Astrocyte of the cerebellum (primary cell): ENCODE data around the gene WDFY2.

ENCODE experiments used
- DNase-seq: peaks from one replicate; pipeline ENCODE4 v3.0.0-alpha.2; 2011; ENCODE audit warnings: low read depth
- H3K4me3 ChIP-seq: 2 replicates; pipeline ENCODE4 v1.5.1; 2011; ENCODE audit warnings: mild to moderate bottlenecking, low read depth, low read length, moderate library complexity
- CTCF ChIP-seq: IDR thresholded peaks from 2 replicates; pipeline ENCODE4 v1.5.1; 2012; ENCODE audit warnings: low read length, low read depth, moderate library complexity, mild to moderate bottlenecking; ENCODE audit errors: missing control alignments
- in situ Hi-C: cut with HindIII; loops from 2 replicates; pipeline ENCODE4 v1.10.0; 2017; ENCODE audit warnings: low sequenced_read_pairs

Gene WDFY2

GRCh38 chr13:51679616-51680015 is 95.4 kb downstream of the WDFY2 start:
- DNase-seq, result no peak
- in situ Hi-C loops, result no loop called here
- no peak overlapping the region for H3K4me3 ChIP-seq
- TF ChIP-seq CTCF, result no peak

DNA sequence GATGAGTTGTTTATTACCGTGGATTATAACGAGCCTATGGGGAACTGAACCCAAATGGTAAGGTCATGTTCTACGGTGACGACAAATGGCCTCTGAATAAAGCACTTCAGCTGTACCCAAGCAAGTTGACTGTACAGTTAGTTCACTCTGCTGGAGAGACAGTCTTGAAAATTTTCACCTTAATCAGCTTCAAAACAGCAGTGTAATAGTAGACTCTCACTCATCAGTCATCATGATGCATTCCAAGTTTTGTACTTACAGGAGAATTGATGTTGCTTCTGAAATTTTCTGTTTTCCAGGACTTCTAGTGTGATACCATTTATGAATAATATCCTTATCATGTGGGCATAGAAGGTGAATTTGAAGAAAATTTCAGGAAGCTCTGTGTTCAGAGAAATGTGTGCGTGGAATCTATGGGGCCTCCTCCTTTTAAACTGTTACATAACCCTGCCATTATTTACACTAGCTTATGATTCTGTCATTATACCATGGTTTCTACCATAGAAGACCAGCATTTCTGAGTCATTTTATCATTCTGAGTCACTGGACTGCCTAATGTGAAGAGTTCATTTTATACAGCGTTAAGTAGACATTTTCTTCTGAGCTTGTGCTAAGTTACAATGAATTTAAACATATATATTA is 96.9 kb downstream of the WDFY2 start:
- in situ Hi-C loops, result no loop called here
- no peak overlapping the region for H3K4me3 ChIP-seq
- DNase-seq, result peak; percentile 53
- TF ChIP-seq CTCF, result no peak

DNA sequence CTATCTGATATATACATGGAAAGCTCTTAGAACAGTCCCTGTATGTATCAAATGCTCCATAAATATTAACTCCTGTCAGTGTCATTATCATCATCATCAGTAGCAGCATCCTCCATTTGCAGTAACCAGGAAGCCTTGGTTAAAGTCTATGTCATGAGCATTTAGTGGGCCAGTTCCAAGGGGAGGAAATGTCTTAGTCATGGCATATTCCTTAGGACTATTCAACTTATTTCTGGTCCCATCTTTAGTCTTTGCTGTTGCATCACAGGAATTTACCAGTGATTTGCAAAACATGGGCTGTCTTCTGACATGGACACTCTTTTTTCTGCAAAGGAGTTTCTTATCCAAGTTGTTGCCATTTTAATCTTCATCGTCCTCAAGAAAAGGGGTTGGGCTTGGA is 98.4 kb downstream of the WDFY2 start:
- no peak overlapping the region for H3K4me3 ChIP-seq
- no peak for TF ChIP-seq CTCF
- in situ Hi-C loops, result no loop called here
- no peak for DNase-seq

DNA sequence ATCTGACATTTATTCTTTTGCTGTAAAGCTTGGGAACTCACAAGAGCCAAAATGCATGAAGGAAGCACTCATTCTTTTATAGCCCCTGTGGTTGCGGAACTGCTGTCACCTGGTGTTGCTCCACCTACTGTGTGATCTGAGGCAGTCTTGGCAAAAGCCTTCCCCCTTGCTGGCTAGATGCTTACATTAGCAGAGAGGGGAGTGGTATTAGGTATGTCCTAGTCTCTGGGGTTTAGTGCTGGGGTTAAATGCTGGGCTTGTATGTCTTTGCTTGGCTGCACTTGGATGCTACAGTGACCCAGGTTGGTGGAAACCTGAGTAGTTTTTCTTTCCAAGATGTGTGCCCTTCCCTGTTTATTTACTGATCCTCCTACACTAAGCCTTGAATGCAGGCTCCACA is 99.3 kb downstream of the WDFY2 start:
- in situ Hi-C loops, result no loop called here
- no peak overlapping the region for H3K4me3 ChIP-seq
- DNase-seq, result no peak
- no peak for TF ChIP-seq CTCF

DNA sequence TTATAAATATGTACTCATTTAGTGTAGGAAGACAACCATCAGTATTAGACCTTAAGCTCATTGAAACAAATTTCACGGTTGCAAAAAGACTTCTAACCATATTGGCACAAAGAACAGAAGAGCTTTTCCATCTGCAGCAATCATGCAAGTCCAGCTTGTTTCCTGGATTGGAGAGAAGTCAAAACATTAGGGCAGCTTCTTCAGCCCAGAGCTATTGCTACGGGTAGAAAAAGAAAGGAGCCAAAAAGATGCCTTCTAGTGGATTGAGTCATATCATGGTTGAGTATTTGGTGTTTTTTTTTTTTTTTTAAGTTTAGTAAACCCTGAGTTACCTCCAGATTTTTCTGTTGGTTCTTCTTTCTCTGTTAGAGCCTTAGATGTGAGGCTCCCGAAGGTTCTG is 99.8 kb downstream of the WDFY2 start:
- in situ Hi-C loops, result no loop called here
- DNase-seq, result peak; percentile 58
- no peak overlapping the region for H3K4me3 ChIP-seq
- no peak for TF ChIP-seq CTCF

DNA sequence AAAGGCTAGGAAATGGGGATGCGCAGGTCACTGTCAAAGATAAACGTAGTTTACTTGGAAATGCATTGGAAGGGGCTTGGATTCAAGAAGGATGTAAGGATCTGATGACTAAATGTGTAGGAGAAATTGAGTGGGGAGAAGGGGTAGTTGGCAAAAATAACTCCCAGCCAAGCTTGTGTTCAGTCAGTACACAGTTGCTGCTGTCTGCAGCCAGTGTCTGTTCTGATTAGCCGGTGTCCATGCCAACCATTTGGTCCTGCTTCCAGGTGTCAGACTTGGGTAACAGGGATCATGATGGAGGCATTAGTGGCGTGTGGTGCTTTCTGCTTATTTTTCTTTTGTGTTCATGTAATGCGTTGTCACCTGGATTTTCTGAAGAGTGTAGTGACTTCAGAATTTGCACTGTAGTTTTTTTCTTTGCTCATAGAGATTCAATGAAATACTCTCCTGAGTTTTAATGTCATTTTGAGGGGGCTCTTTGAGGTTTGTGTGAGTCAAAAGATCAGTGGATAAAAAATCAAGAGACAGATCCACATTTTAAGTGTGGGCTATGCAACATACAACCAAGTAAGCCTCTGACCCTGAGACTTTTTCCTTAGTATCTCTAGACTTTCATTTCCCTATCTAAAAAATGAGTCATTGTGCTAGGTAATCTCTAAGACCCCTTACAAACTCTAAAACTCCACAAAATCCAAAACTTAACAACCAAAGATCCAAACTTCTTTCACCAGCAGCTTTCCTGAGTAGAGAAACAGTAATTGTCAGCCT is 103.9 kb downstream of the WDFY2 start:
- DNase-seq, result no peak
- H3K4me3 ChIP-seq, result no peak overlapping the region
- in situ Hi-C loops, result no loop called here
- no peak for TF ChIP-seq CTCF
